Nephron (organoid): ENCODE results near the gene HMCN2.

ENCODE experiments used
- H3K27ac Mint-ChIP-seq, 3 experiments: 2 replicates each; pipeline ENCODE4 v1.8.0; 2020; ENCODE audit warnings: mixed read lengths in 3 of 3, mild to moderate bottlenecking in 2 of 3, moderate library complexity in 1 of 3
- H3K27me3 Mint-ChIP-seq: 2 replicates; pipeline ENCODE4 v1.8.0; 2021; ENCODE audit warnings: low read depth, mild to moderate bottlenecking, moderate library complexity, mixed read lengths
- H3K36me3 Mint-ChIP-seq: 2 replicates; pipeline ENCODE4 v1.8.0; 2020; ENCODE audit warnings: low read depth, mixed read lengths
- H3K4me1 Mint-ChIP-seq: 2 replicates; pipeline ENCODE4 v1.8.0; 2020; ENCODE audit warnings: mixed read lengths
- H3K4me3 Mint-ChIP-seq, 3 experiments: 2 replicates each; pipeline ENCODE4 v1.8.0; 2020; ENCODE audit warnings: mild to moderate bottlenecking in 3 of 3, mixed read lengths in 3 of 3, moderate library complexity in 2 of 3
- H3K9me3 Mint-ChIP-seq: 2 replicates; pipeline ENCODE4 v1.8.0; 2020; ENCODE audit warnings: mixed read lengths
- CTCF ChIP-seq, 3 experiments: fragments of 200-600 bp; sonication (generic); IDR thresholded peaks; one replicate each; pipeline ENCODE4 v1.5.0; 2021; ENCODE audit warnings: antibody characterized with exemption in 3 of 3; ENCODE audit not compliant: unreplicated experiment in 3 of 3

The HMCN2 gene

GRCh38 chr9:130292106-130292505 lies 26.5 kb downstream of the HMCN2 start:
- no peak overlapping the region for H3K27ac Mint-ChIP-seq
- no peak overlapping the region for H3K4me3 Mint-ChIP-seq
- no peak for TF ChIP-seq CTCF (IDR thresholded peaks at IDR 0.05; ENCODE audit: unreplicated experiment in 3 of 3)
- H3K4me1 Mint-ChIP-seq, result peaks cover 32% of the 10 kb centered on the region
- H3K9me3 Mint-ChIP-seq, result no peaks in the 10 kb centered on the region
- peaks cover 86% of the 10 kb centered on the region for H3K27me3 Mint-ChIP-seq
- H3K36me3 Mint-ChIP-seq, result no peaks in the 10 kb centered on the region

- no peak overlapping the region for H3K27ac Mint-ChIP-seq
- peaks cover 70% of the 10 kb centered on the region for H3K27me3 Mint-ChIP-seq
- H3K9me3 Mint-ChIP-seq, result no peaks in the 10 kb centered on the region
- no peak overlapping the region for H3K4me3 Mint-ChIP-seq
- TF ChIP-seq CTCF (IDR thresholded peaks at IDR 0.05; ENCODE audit: unreplicated experiment in 3 of 3), result no peak
- peaks cover 13% of the 10 kb centered on the region for H3K4me1 Mint-ChIP-seq
- no peaks in the 10 kb centered on the region for H3K36me3 Mint-ChIP-seq
Measured at GRCh38 chr9:130294664-130295063, 29.1 kb downstream of the HMCN2 start.

GRCh38 chr9:130295431-130295830 lies 29.9 kb downstream of the HMCN2 start:
- Mint-ChIP-seq H3K4me3 (no peak overlapping the region), H3K36me3 (no peaks in the 10 kb centered on the region), H3K27ac (no peak overlapping the region), H3K27me3 (peaks cover 70% of the 10 kb centered on the region), H3K9me3 (no peaks in the 10 kb centered on the region), H3K4me1 (peaks cover 5% of the 10 kb centered on the region)
- TF ChIP-seq CTCF (IDR thresholded peaks at IDR 0.05; ENCODE audit: unreplicated experiment in 3 of 3), result no peak

GRCh38 chr9:130295945-130296782 lies 30.6 kb downstream of the HMCN2 start:
- Mint-ChIP-seq H3K9me3 (no peaks in the 10 kb centered on the region), H3K36me3 (no peaks in the 10 kb centered on the region), H3K4me1 (no peaks in the 10 kb centered on the region), H3K27me3 (peaks cover 71% of the 10 kb centered on the region), H3K27ac (no peak overlapping the region), H3K4me3 (no peak overlapping the region)
- no peak for TF ChIP-seq CTCF (IDR thresholded peaks at IDR 0.05; ENCODE audit: unreplicated experiment in 3 of 3)

- H3K4me1 Mint-ChIP-seq, result no peaks in the 10 kb centered on the region
- H3K27me3 Mint-ChIP-seq, result peaks cover 68% of the 10 kb centered on the region
- TF ChIP-seq CTCF (IDR thresholded peaks at IDR 0.05; ENCODE audit: unreplicated experiment in 3 of 3), result no peak
- H3K9me3 Mint-ChIP-seq, result no peaks in the 10 kb centered on the region
- H3K27ac Mint-ChIP-seq, result no peak overlapping the region
- no peak overlapping the region for H3K4me3 Mint-ChIP-seq
- no peaks in the 10 kb centered on the region for H3K36me3 Mint-ChIP-seq
Measured at GRCh38 chr9:130296783-130297055, 31.2 kb downstream of the HMCN2 start.

GRCh38 chr9:130297371-130297770 lies 31.8 kb downstream of the HMCN2 start:
- no peak overlapping the region for H3K27ac Mint-ChIP-seq
- H3K4me3 Mint-ChIP-seq, result no peak overlapping the region
- H3K27me3 Mint-ChIP-seq, result peaks cover 61% of the 10 kb centered on the region
- H3K36me3 Mint-ChIP-seq, result no peaks in the 10 kb centered on the region
- TF ChIP-seq CTCF (IDR thresholded peaks at IDR 0.05; ENCODE audit: unreplicated experiment in 3 of 3), result no peak
- H3K9me3 Mint-ChIP-seq, result no peaks in the 10 kb centered on the region
- no peaks in the 10 kb centered on the region for H3K4me1 Mint-ChIP-seq
